ENCODE measurements around the gene HSP90AB1. TPM values are rescaled to one million over a fixed set of nuclear protein-coding genes. Genes with fewer than 3 reads are reported as not detected.

Gene HSP90AB1
- total RNA-seq, 1 experiment from 2014 or later: 967 TPM

- POLR2A ChIA-PET: no interaction called here
- DNase-seq: peak in 1 of 2 experiments; percentile 61
- no TSS peak for BruUV-seq (replicated peaks)
- Histone ChIP-seq H3K36me3 (ENCODE audit: control insufficient read depth, insufficient read depth, low read length) (no peaks in the 10 kb centered on the region), H3K27me3 (replicated peaks; ENCODE audit: control insufficient read depth, insufficient read depth, low read length) (no peaks in the 10 kb centered on the region), H3K4me3 (ENCODE audit: low read depth, low read length) (no peak overlapping the region), H3K4me1 (peaks cover 41% of the 10 kb centered on the region), H3K9me3 (no peaks in the 10 kb centered on the region)
- H3K4me1 Mint-ChIP-seq (ENCODE audit: low read depth, unreplicated experiment): peaks cover 7% of the 10 kb centered on the region
- no peaks in the 10 kb centered on the region for H3K27me3 Mint-ChIP-seq (ENCODE audit: insufficient read depth, unreplicated experiment)
- no peak for TF ChIP-seq CTCF (IDR thresholded peaks at IDR 0.05; ENCODE audit: insufficient read depth in 1 of 2, low read depth in 1 of 2, low read length in 1 of 2, severe bottlenecking in 1 of 2, unreplicated experiment in 1 of 2)
- H3K9me3 Mint-ChIP-seq (ENCODE audit: unreplicated experiment): no peaks in the 10 kb centered on the region
- H3K36me3 Mint-ChIP-seq (ENCODE audit: insufficient read depth, unreplicated experiment): peaks cover 12% of the 10 kb centered on the region
- peak overlapping the region; percentile 58 for H3K4me3 Mint-ChIP-seq (ENCODE audit: unreplicated experiment)
- CTCF ChIA-PET: interaction anchor here (1.4 to 4.0 kb wide), 2 partner anchors 9 to 53 kb away, joined by 6 to 25 read pairs; no protein-coding TSS in a partner anchor
- no peak overlapping the region for H3K27ac Mint-ChIP-seq (ENCODE audit: unreplicated experiment)
- intact Hi-C loops (cut with micrococcal nuclease; ENCODE audit: unreplicated experiment): no loop called here
These were observed 21.1 kb upstream of the HSP90AB1 start for GRCh38 chr6:44225579-44226325.

GRCh38 chr6:44226368-44227147, 20.3 kb upstream of the HSP90AB1 start:
- intact Hi-C loops (cut with micrococcal nuclease; ENCODE audit: unreplicated experiment): no loop called here
- POLR2A ChIA-PET: no interaction called here
- Histone ChIP-seq H3K9me3 (no peaks in the 10 kb centered on the region), H3K36me3 (ENCODE audit: control insufficient read depth, insufficient read depth, low read length) (no peaks in the 10 kb centered on the region), H3K4me3 (ENCODE audit: low read depth, low read length) (no peak overlapping the region), H3K27me3 (replicated peaks; ENCODE audit: control insufficient read depth, insufficient read depth, low read length) (no peaks in the 10 kb centered on the region), H3K4me1 (peaks cover 37% of the 10 kb centered on the region)
- Mint-ChIP-seq H3K4me1 (ENCODE audit: low read depth, unreplicated experiment) (peaks cover 7% of the 10 kb centered on the region), H3K9me3 (ENCODE audit: unreplicated experiment) (no peaks in the 10 kb centered on the region), H3K27ac (ENCODE audit: unreplicated experiment) (no peak overlapping the region), H3K4me3 (ENCODE audit: unreplicated experiment) (no peak overlapping the region), H3K36me3 (ENCODE audit: insufficient read depth, unreplicated experiment) (peaks cover 17% of the 10 kb centered on the region), H3K27me3 (ENCODE audit: insufficient read depth, unreplicated experiment) (no peaks in the 10 kb centered on the region)
- TF ChIP-seq CTCF (IDR thresholded peaks at IDR 0.05; ENCODE audit: insufficient read depth in 1 of 2, low read depth in 1 of 2, low read length in 1 of 2, severe bottlenecking in 1 of 2, unreplicated experiment in 1 of 2): no peak
- no TSS peak for BruUV-seq (replicated peaks)
- no peak for DNase-seq
- CTCF ChIA-PET: interaction anchor here (1.4 to 4.0 kb wide), 2 partner anchors 8 to 54 kb away, joined by 6 to 25 read pairs; no protein-coding TSS in a partner anchor

- Histone ChIP-seq H3K9me3 (no peaks in the 10 kb centered on the region), H3K4me1 (peaks cover 37% of the 10 kb centered on the region), H3K4me3 (ENCODE audit: low read depth, low read length) (no peak overlapping the region), H3K36me3 (ENCODE audit: control insufficient read depth, insufficient read depth, low read length) (no peaks in the 10 kb centered on the region), H3K27me3 (replicated peaks; ENCODE audit: control insufficient read depth, insufficient read depth, low read length) (no peaks in the 10 kb centered on the region)
- intact Hi-C loops (cut with micrococcal nuclease; ENCODE audit: unreplicated experiment): no loop called here
- no peak for DNase-seq
- Mint-ChIP-seq H3K9me3 (ENCODE audit: unreplicated experiment) (no peaks in the 10 kb centered on the region), H3K36me3 (ENCODE audit: insufficient read depth, unreplicated experiment) (peaks cover 17% of the 10 kb centered on the region), H3K27ac (ENCODE audit: unreplicated experiment) (no peak overlapping the region), H3K4me1 (ENCODE audit: low read depth, unreplicated experiment) (peaks cover 7% of the 10 kb centered on the region), H3K27me3 (ENCODE audit: insufficient read depth, unreplicated experiment) (no peaks in the 10 kb centered on the region), H3K4me3 (ENCODE audit: unreplicated experiment) (no peak overlapping the region)
- ChIA-PET POLR2A (no interaction called here), CTCF (no interaction called here)
- TF ChIP-seq CTCF (IDR thresholded peaks at IDR 0.05; ENCODE audit: insufficient read depth in 1 of 2, low read depth in 1 of 2, low read length in 1 of 2, severe bottlenecking in 1 of 2, unreplicated experiment in 1 of 2): no peak
- BruUV-seq (replicated peaks): no TSS peak
These were observed 19.6 kb upstream of the HSP90AB1 start for GRCh38 chr6:44227148-44227793.
